Duodenal mucosa (tissue), 2 donors: Measurements from ENCODE around the gene MROH2B.

ENCODE experiments used
- H3K27ac ChIP-seq: one replicate; pipeline ENCODE4 v1.7.0; 2013; ENCODE audit warnings: low read depth, low read length
- H3K27me3 ChIP-seq, 2 donors: one replicate each; pipeline ENCODE4 v1.7.0; 2013; ENCODE audit warnings: low read length in 2 of 2, control low read depth in 1 of 2; ENCODE audit not compliant: insufficient read depth in 2 of 2, control insufficient read depth in 1 of 2
- H3K36me3 ChIP-seq, 2 donors: one replicate each; pipeline ENCODE4 v1.7.0; 2013; ENCODE audit warnings: low read length in 2 of 2, control low read depth in 1 of 2; ENCODE audit not compliant: insufficient read depth in 2 of 2, control insufficient read depth in 1 of 2
- H3K4me1 ChIP-seq, 2 donors: one replicate each; pipeline ENCODE4 v1.7.0; 2013; ENCODE audit warnings: low read length in 2 of 2, control low read depth in 1 of 2; ENCODE audit not compliant: insufficient read depth in 2 of 2, control insufficient read depth in 1 of 2
- H3K4me3 ChIP-seq, 2 donors: one replicate each; pipeline ENCODE4 v1.7.0; 2013; ENCODE audit warnings: low read length in 2 of 2, low read depth in 1 of 2
- H3K9ac ChIP-seq, 2 donors: one replicate each; pipeline ENCODE4 v1.7.0; 2013; ENCODE audit warnings: low read length in 2 of 2, low read depth in 1 of 2
- H3K9me3 ChIP-seq, 2 donors: one replicate each; pipeline ENCODE4 v1.7.0; 2013; ENCODE audit warnings: low read length in 2 of 2, control low read depth in 1 of 2; ENCODE audit not compliant: control insufficient read depth in 1 of 2

The MROH2B gene

DNA sequence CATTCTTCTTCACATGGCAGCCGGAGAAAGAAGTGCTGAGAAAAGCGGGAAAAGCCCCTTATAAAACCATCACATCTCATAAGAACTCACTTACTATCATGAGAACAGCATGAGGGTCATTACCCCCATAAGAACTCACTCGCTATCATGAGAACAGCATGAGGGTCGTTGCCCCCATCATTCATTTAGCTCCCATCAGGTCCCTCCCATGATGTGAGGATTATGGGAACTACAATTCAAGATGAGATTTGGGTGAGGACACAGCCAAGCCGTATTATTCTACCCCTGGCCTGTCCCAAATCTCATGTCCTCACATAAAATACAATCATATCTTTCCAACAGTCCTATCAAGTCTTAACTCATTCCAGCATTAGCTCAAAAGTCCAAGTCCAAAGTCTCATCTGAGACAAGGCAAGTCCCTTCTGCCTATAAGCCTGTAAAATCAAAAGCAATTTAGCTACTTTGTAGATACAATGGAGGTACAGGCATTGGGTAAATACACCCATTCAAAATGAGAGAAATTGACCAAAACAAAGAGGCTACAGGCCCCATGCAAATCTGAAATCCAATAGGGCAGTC is 79.1 kb downstream of the MROH2B start:
- no peaks in the 10 kb centered on the region for H3K27me3 ChIP-seq
- H3K36me3 ChIP-seq = no peaks in the 10 kb centered on the region
- no peak overlapping the region for H3K27ac ChIP-seq
- H3K4me1 ChIP-seq = peaks cover 22 to 23% of the 10 kb centered on the region in 2 donors
- no peaks in the 10 kb centered on the region for H3K9me3 ChIP-seq
- no peak overlapping the region for H3K9ac ChIP-seq
- no peak overlapping the region for H3K4me3 ChIP-seq

- Histone ChIP-seq H3K9me3 (no peaks in the 10 kb centered on the region), H3K4me3 (no peak overlapping the region), H3K9ac (no peak overlapping the region), H3K36me3 (no peaks in the 10 kb centered on the region), H3K27me3 (no peaks in the 10 kb centered on the region), H3K4me1 (peaks cover 22 to 23% of the 10 kb centered on the region in 2 donors), H3K27ac (no peak overlapping the region)
Measured at GRCh38 chr5:40991168-40991980, 79.8 kb downstream of the MROH2B start.

GRCh38 chr5:40988746-40989510 is 82.2 kb downstream of the MROH2B start:
- H3K27ac ChIP-seq = no peak overlapping the region
- no peaks in the 10 kb centered on the region for H3K9me3 ChIP-seq
- no peaks in the 10 kb centered on the region for H3K27me3 ChIP-seq
- no peak overlapping the region for H3K4me3 ChIP-seq
- H3K36me3 ChIP-seq = no peaks in the 10 kb centered on the region
- H3K9ac ChIP-seq = no peak overlapping the region
- H3K4me1 ChIP-seq = peaks cover 22 to 23% of the 10 kb centered on the region in 2 donors

DNA sequence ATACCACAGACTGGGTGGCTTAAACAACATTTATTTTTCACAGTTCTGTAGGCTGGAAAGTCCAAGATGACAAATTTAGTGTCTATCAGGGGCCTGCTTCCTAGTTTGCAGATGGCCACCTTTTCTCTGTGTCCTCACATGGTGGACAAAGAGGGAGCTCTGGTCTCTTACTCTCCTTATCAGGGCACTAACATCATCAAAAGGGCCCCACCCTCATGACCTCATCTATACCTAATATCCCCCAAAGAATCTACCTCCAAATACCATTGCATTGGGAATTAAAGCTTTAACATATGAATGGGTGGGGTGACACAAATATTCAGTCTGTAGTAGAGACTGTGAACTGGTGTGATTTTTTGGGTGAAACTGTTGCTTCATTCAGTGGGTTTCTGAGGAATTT is 83.8 kb downstream of the MROH2B start:
- Histone ChIP-seq H3K4me1 (peaks cover 19% of the 10 kb centered on the region in 2 donors), H3K9ac (no peak overlapping the region), H3K36me3 (no peaks in the 10 kb centered on the region), H3K4me3 (no peak overlapping the region), H3K27me3 (no peaks in the 10 kb centered on the region), H3K27ac (no peak overlapping the region), H3K9me3 (no peaks in the 10 kb centered on the region)

DNA sequence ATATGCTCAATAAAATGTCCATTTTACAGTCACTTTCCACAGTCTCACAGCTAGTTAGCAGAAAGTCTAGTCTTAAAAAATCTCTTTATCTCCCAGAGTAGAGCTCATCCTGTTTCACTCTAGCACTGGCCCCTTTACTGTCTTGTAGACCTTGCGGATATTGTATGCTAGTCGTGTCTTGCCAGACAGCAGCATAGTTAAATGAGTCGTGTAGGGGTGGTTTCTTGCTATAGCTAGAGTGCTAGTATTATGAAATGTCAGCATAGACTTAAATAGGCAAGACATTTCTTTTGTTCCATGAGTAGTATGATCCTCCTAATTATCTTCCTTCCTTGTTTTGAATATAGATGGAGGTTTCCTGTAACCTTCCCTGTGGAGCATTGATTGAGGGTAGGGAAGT is 84.5 kb downstream of the MROH2B start:
- Histone ChIP-seq H3K9me3 (no peaks in the 10 kb centered on the region), H3K9ac (no peak overlapping the region), H3K27me3 (no peaks in the 10 kb centered on the region), H3K36me3 (no peaks in the 10 kb centered on the region), H3K27ac (no peak overlapping the region), H3K4me3 (no peak overlapping the region), H3K4me1 (peaks cover 13 to 14% of the 10 kb centered on the region in 2 donors)

- no peak overlapping the region for H3K27ac ChIP-seq
Measured at GRCh38 chr5:40985501-40985900, 85.6 kb downstream of the MROH2B start.

DNA sequence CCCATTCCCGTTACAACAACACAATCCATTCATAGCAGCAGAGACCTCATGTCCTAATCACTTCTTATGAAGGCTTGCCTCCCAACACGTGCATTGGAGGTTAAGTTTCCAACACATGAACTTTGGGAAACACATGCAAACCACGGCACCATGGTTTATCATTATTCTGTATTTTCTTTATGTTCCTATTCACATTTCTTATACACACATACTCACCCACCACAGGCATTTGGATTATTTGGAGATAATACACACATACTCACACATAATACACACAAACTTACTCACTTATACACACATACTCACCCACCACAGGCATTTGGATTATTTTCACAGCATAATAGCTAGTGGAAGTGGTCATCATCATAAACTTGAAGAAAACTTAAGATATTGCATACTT is 86.3 kb downstream of the MROH2B start:
- Histone ChIP-seq H3K9me3 (no peaks in the 10 kb centered on the region), H3K27ac (no peak overlapping the region), H3K9ac (no peak overlapping the region), H3K4me3 (no peak overlapping the region), H3K4me1 (no peaks in the 10 kb centered on the region), H3K36me3 (no peaks in the 10 kb centered on the region), H3K27me3 (no peaks in the 10 kb centered on the region)

More at GRCh38 chr5:40985501-40985900, 85.6 kb downstream of the MROH2B start:
- Histone ChIP-seq H3K4me1 (peaks cover 2 to 3% of the 10 kb centered on the region in 2 donors), H3K9me3 (no peaks in the 10 kb centered on the region), H3K27me3 (no peaks in the 10 kb centered on the region), H3K4me3 (no peak overlapping the region), H3K9ac (no peak overlapping the region), H3K36me3 (no peaks in the 10 kb centered on the region)

GRCh38 chr5:40983781-40984180 is 87.4 kb downstream of the MROH2B start:
- Histone ChIP-seq H3K36me3 (no peaks in the 10 kb centered on the region), H3K27me3 (no peaks in the 10 kb centered on the region), H3K9ac (no peak overlapping the region), H3K27ac (no peak overlapping the region), H3K4me3 (no peak overlapping the region), H3K9me3 (no peaks in the 10 kb centered on the region), H3K4me1 (no peaks in the 10 kb centered on the region)

DNA sequence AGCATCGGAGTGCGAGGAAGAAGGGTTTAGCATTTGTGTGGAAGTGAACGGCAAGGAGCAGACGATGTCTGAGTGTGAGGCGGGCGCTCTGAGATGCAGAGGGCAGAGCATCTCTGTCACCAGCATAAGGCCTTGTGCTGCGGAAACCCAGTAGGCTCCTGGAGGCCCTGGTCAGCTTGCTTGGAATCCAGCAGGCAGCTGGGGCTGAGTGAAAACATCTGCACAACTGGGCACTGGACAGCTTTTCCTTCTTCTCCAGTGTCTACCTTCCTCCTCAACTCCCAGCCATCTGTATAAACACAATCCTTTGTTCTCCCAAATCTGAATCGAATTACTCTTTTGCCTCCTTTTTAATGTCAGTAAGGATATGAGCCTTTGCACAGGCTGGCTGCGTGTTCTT is 89.7 kb downstream of the MROH2B start:
- H3K4me1 ChIP-seq = no peaks in the 10 kb centered on the region
- H3K27me3 ChIP-seq = no peaks in the 10 kb centered on the region
- no peaks in the 10 kb centered on the region for H3K9me3 ChIP-seq
- H3K36me3 ChIP-seq = no peaks in the 10 kb centered on the region
- no peak overlapping the region for H3K9ac ChIP-seq
- H3K27ac ChIP-seq = no peak overlapping the region
- H3K4me3 ChIP-seq = no peak overlapping the region

DNA sequence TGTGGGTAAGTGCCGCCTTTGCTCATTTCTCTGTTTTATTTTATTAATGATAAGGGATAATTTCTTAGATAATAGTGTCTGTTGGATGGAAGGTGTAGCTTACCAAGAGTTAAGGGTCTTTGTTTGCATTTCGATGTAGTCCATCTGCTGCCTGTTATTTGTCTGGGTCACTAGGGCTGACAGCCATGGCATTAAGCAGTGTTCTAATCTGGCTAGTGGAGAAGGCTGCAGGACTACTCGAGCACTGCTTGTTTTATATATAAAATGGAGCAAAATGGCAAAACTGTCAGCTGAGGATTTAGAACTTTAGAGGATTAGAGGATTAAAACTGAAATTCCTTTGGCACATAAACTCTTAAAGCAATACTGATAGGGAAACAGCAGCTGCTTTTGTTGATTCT is 94.3 kb downstream of the MROH2B start:
- no peak overlapping the region for H3K4me3 ChIP-seq
- H3K36me3 ChIP-seq = no peaks in the 10 kb centered on the region
- H3K9me3 ChIP-seq = no peaks in the 10 kb centered on the region
- H3K9ac ChIP-seq = no peak overlapping the region
- no peaks in the 10 kb centered on the region for H3K4me1 ChIP-seq
- no peaks in the 10 kb centered on the region for H3K27me3 ChIP-seq
- no peak overlapping the region for H3K27ac ChIP-seq
